GM12878 (cell line): Measurements from ENCODE around the gene CAMKK2. TPM values are rescaled to one million over a fixed set of nuclear protein-coding genes. Genes with fewer than 3 reads are reported as not detected.
A peak's percentile ranks its signal among the peaks of the same experiment; 100 is the strongest.
"Not testable (repeated sequence)": the region's sequence is repeated elsewhere in the genome, so short reads cannot be mapped to it uniquely, and the experiment has no call there.

Experiments used
- ATAC-seq: fragments of 200-7000 bp; cut with Tn5 transposase; 3 replicates; pipeline ENCODE4 v1.9.1; 2020; ENCODE audit warnings: mild to moderate bottlenecking, moderate library complexity
- BruUV-seq: library from RNA; stranded (reverse); fragments of 400-500 nt; replicated peaks from 2 replicates; lab custom pipeline; 2021; lab: Mats Ljungman, UMichigan
- CTCF ChIA-PET: fragments of 300-600 bp; sonication (Branson Sonifier 250); formaldehyde crosslinking; extraction: SDS; loops from one replicate; lab custom pipeline; 2021; ENCODE audit warnings: inconsistent platforms; lab: Yijun Ruan, JAX
- POLR2A ChIA-PET: fragments of 350-600 bp; formaldehyde crosslinking; extraction: SDS; loops from one replicate; lab custom pipeline; 2021; ENCODE audit warnings: inconsistent platforms; lab: Charles Lee
- RAD21 ChIA-PET: fragments of 300-600 bp; sonication (Branson Sonifier 250); formaldehyde crosslinking; loops from one replicate; lab custom pipeline; 2023; ENCODE audit warnings: antibody characterized with exemption; ENCODE audit not compliant: unreplicated experiment; lab: Charles Lee
- SMC1A ChIA-PET: fragments of 300-600 bp; sonication (Branson Sonifier 250); formaldehyde crosslinking; loops from one replicate; lab custom pipeline; 2023; ENCODE audit not compliant: unreplicated experiment, uncharacterized antibody; lab: Charles Lee
- DNase-seq: peaks from one replicate; pipeline ENCODE4 v3.0.0-alpha.2; 2011; ENCODE audit warnings: low read depth, low spot score
- FAIRE-seq: peaks from 3 replicates; lab custom pipeline; 2011; peaks lifted over from hg19 to GRCh38; lab: Jason Lieb, UNC
- H2AFZ ChIP-seq: 2 replicates; pipeline ENCODE4 v1.6.0; 2011; ENCODE audit warnings: low read depth, low read length, control low read depth; ENCODE audit not compliant: control insufficient read depth
- H3K27ac ChIP-seq: 2 replicates; pipeline ENCODE4 v1.5.1; 2011; ENCODE audit warnings: control low read depth; ENCODE audit not compliant: control insufficient read depth, insufficient read depth
- H3K27me3 ChIP-seq, 2 experiments: replicated peaks in 1 of 2; 2 replicates each; pipeline versions ENCODE4 v1.6.0 to v1.6.1; 2011; ENCODE audit warnings: low read length in 1 of 2; ENCODE audit not compliant: control insufficient read depth in 2 of 2, insufficient read depth in 2 of 2
- H3K36me3 ChIP-seq, 2 experiments: 2 replicates each; pipeline ENCODE4 v1.5.1; 2011; ENCODE audit warnings: low read length in 1 of 2; ENCODE audit not compliant: control insufficient read depth in 2 of 2, insufficient read depth in 2 of 2
- H3K4me1 ChIP-seq: 2 replicates; pipeline ENCODE4 v1.6.1; 2011; ENCODE audit warnings: mild to moderate bottlenecking, low read length, moderate library complexity, mixed read lengths; ENCODE audit not compliant: control insufficient read depth, insufficient read depth
- H3K4me2 ChIP-seq: 2 replicates; pipeline ENCODE4 v1.6.0; 2011; ENCODE audit warnings: control low read depth; ENCODE audit not compliant: control insufficient read depth, insufficient read depth
- H3K4me3 ChIP-seq: fragments of 200-600 bp; sonication (generic); 2 replicates; pipeline ENCODE4 v1.5.1; 2016
- H3K79me2 ChIP-seq: 2 replicates; pipeline ENCODE4 v1.6.0; 2011; ENCODE audit warnings: low read length; ENCODE audit not compliant: control insufficient read depth, insufficient read depth
- H3K9ac ChIP-seq: 2 replicates; pipeline ENCODE4 v1.8.0; 2011; ENCODE audit warnings: low read length, control low read depth, mixed read lengths; ENCODE audit not compliant: control insufficient read depth, insufficient read depth
- H3K9me3 ChIP-seq: replicated peaks from 3 replicates; pipeline ENCODE4 v1.5.1; 2011; ENCODE audit warnings: mild to moderate bottlenecking, low read length; ENCODE audit not compliant: control insufficient read depth, insufficient read depth
- H4K20me1 ChIP-seq: 2 replicates; pipeline ENCODE4 v1.6.0; 2011; ENCODE audit not compliant: control insufficient read depth, insufficient read depth
- ATF7 ChIP-seq: fragments of 450-650 bp; IDR thresholded peaks from 2 replicates; pipeline ENCODE4 v1.6.1; 2016; ENCODE audit warnings: low read depth, mild to moderate bottlenecking
- EED ChIP-seq: sonication (generic); IDR thresholded peaks from 2 replicates; pipeline ENCODE4 v1.6.1; 2016; ENCODE audit warnings: antibody characterized with exemption, low read depth
- EGR1 ChIP-seq, 2 experiments: IDR thresholded peaks; 1 replicate in 1 of 2; 2 replicates in 1 of 2; pipeline ENCODE4 v1.6.1; 2011 to 2012; ENCODE audit warnings: low read depth in 2 of 2, low read length in 2 of 2, borderline replicate concordance in 1 of 2, mild to moderate bottlenecking in 1 of 2, moderate library complexity in 1 of 2
- IKZF2 ChIP-seq, 2 experiments: fragments of 450-650 bp; IDR thresholded peaks; 2 replicates each; pipeline ENCODE4 v1.6.1; 2017; ENCODE audit warnings: mild to moderate bottlenecking in 2 of 2, moderate library complexity in 2 of 2
- MLLT1 ChIP-seq: fragments of 450-650 bp; IDR thresholded peaks from 2 replicates; pipeline ENCODE4 v1.6.1; 2016; ENCODE audit warnings: mild to moderate bottlenecking
- NR2F1 ChIP-seq: fragments of 450-650 bp; conservative IDR thresholded peaks from 2 replicates; pipeline ENCODE4 v1.6.1; 2017; ENCODE audit warnings: mild to moderate bottlenecking
- RELB ChIP-seq: fragments of 450-650 bp; IDR thresholded peaks from 2 replicates; pipeline ENCODE4 v1.6.1; 2017; ENCODE audit warnings: low read depth, mild to moderate bottlenecking, moderate library complexity
- RUNX3 ChIP-seq: IDR thresholded peaks from 2 replicates; pipeline ENCODE4 v1.6.1; 2012; ENCODE audit warnings: low read length, inconsistent platforms
- SKIL ChIP-seq: fragments of 450-650 bp; IDR thresholded peaks from 2 replicates; pipeline ENCODE4 v1.6.1; 2017; ENCODE audit warnings: mild to moderate bottlenecking, low read depth, inconsistent platforms; ENCODE audit not compliant: poor library complexity, severe bottlenecking
- ZNF384 ChIP-seq: IDR thresholded peaks from 2 replicates; pipeline ENCODE4 v1.6.1; 2012; ENCODE audit warnings: low read depth, mild to moderate bottlenecking, low read length, improper control_type of control experiment, borderline replicate concordance
- ZNF687 ChIP-seq: fragments of 450-650 bp; IDR thresholded peaks from 2 replicates; pipeline ENCODE4 v1.6.1; 2017; ENCODE audit warnings: mild to moderate bottlenecking, moderate library complexity
- WGBS: methylation state at CpG from one replicate; pipeline ENCODE4 v1.1.6; 2016; ENCODE audit warnings: low lambda C conversion rate; ENCODE audit not compliant: insufficient replicate concordance, insufficient coverage; ENCODE audit errors: missing lambda C conversion rate; 5-methylcytosine and 5-hydroxymethylcytosine counted together
- in situ Hi-C: fragments of 300-500 bp; cut with MboI; formaldehyde crosslinking; loops from 9 replicates; pipeline ENCODE4 v1.14.3; 2018; ENCODE audit warnings: mixed read lengths
- intact Hi-C: fragments of 100-400 bp; cut with micrococcal nuclease; formaldehyde crosslinking; loops from one replicate; pipeline ENCODE4 v1.14.2; 2022; ENCODE audit not compliant: unreplicated experiment
- polyA plus RNA-seq, 11 experiments: library from polyadenylated mRNA; depleted of rRNA in 4 of 11; unstranded in 6 of 11; stranded (reverse) in 5 of 11; fragments of >200 nt; fragmentation: Nextera tagmentation in 4 of 11; fragmentation: Illumina TruSeq in 1 of 11; extraction: Ambion mirVana in 4 of 11; extraction: Trizol in 1 of 11; gene quantifications; 1 replicate in 1 of 11; 2 replicates in 10 of 11; pipeline versions ENCODE4 v1.2.1 to v1.2.3, GENCODE V29; 2011 to 2016; ENCODE audit warnings: inconsistent platforms in 2 of 11, missing spikeins in 2 of 11, low read depth in 1 of 11
- total RNA-seq, 4 experiments: library from RNA; depleted of rRNA in 3 of 4; stranded (reverse); fragments of >200 nt in 3 of 4; fragmentation: Illumina TruSeq in 1 of 4; extraction: Trizol in 1 of 4; gene quantifications; 2 replicates each; pipeline versions ENCODE4 v1.2.1 to v1.2.3, GENCODE V29; 2013 to 2021

CAMKK2 gene
- total and polyA plus RNA-seq, 10 of the 15 experiments (the other 5 are each of a cell fraction or from before 2014, with no cell fraction given): 5.2 to 40.6 (median 26.6) TPM

GRCh38 chr12:121257704-121258449 lies 38.6 kb downstream of the CAMKK2 start:
- H3K4me1 ChIP-seq, H3K4me3 ChIP-seq, BruUV-seq, H4K20me1 ChIP-seq, H3K27me3 ChIP-seq, H3K9me3 ChIP-seq, in situ Hi-C loops, H3K79me2 ChIP-seq: not testable (repeated sequence)
- H3K9ac ChIP-seq: peak overlapping the region; percentile 37; the same call in 1 of the 2 replicates
- peak; percentile 83 for FAIRE-seq
- SMC1A ChIA-PET: interaction anchor here (0.6 to 3.6 kb wide), 19 partner anchors 10 to 158 kb away, joined by 3 to 20 read pairs (median 5); partner anchors contain the start of gene P2RX7
- 52% methylated on average over 8 of the region's 8 CpGs for WGBS
- H3K36me3 ChIP-seq: peaks cover 11 to 14% of the 10 kb centered on the region in 2 experiments; a peak in 3 of 4 replicates
- CTCF ChIA-PET: interaction anchor here (0.7 to 1.4 kb wide), 12 partner anchors 9 to 352 kb away, joined by 3 to 7 read pairs (median 3); no protein-coding TSS in a partner anchor
- H2AFZ ChIP-seq: peak overlapping the region; percentile 34
- POLR2A ChIA-PET: interaction anchor here (0.6 to 2.6 kb wide), 17 partner anchors 9 to 319 kb away, joined by 3 to 18 read pairs (median 4); partner anchors contain the start of gene CAMKK2
- H3K4me2 ChIP-seq: peak overlapping the region; percentile 67
- ATAC-seq: peak; percentile 74
- DNase-seq: peak; percentile 69
- intact Hi-C loops: loop anchor here (2.0 kb wide), 1 partner anchor 39 kb away; the partner anchor contains the start of gene CAMKK2
- RAD21 ChIA-PET: interaction anchor here (0.6 to 2.3 kb wide), 23 partner anchors 9 to 1814 kb away, joined by 3 to 15 read pairs (median 4); partner anchors contain the start of genes CAMKK2 and P2RX7
- H3K27ac ChIP-seq: peak overlapping the region; percentile 72
- TF ChIP-seq IKZF2 (IDR thresholded peaks at IDR 0.05) (peak; percentile 63 to 69; a peak in 2 of 4 replicates), SKIL (peak; percentile 81), ZNF687 (0 out of 2 replicates have a peak, but pooled peaks have one; percentile 33), NR2F1 (peak; percentile 70), MLLT1 (0 out of 2 replicates have a peak, but pooled peaks have one; percentile 46), ZNF384 (peak; percentile 45; the same call in 1 of the 2 replicates), RUNX3 (peak; percentile 65), ATF7 (peak; percentile 35; the same call in 1 of the 2 replicates), EED (0 out of 2 replicates have a peak, but pooled peaks have one; percentile 15), RELB (peak; percentile 80), EGR1 (IDR thresholded peaks at IDR 0.05; ENCODE audit: borderline replicate concordance in 1 of 2, low read depth in 2 of 2, low read length in 2 of 2) (peak in 1 of 2 experiments; percentile 33; a peak in 1 of 3 replicates)
